Neuronal stem cell (in vitro differentiated cells): ENCODE results near the gene BMPR1A.

Source experiments
- DNase-seq: peaks from one replicate; pipeline ENCODE4 v3.0.0-alpha.2; 2013; ENCODE audit warnings: low spot score
- H2AFZ ChIP-seq: one replicate; pipeline ENCODE4 v1.6.1; 2013; ENCODE audit warnings: mild to moderate bottlenecking, low read length, inconsistent platforms
- H2AK5ac ChIP-seq: 2 replicates; pipeline ENCODE4 v1.6.1; 2013; ENCODE audit warnings: low read depth, mild to moderate bottlenecking, inconsistent platforms, low read length, moderate library complexity, mixed read lengths
- H2BK120ac ChIP-seq: 2 replicates; pipeline ENCODE4 v1.6.1; 2013; ENCODE audit warnings: low read depth, mild to moderate bottlenecking, inconsistent platforms, low read length, moderate library complexity, mixed read lengths
- H2BK12ac ChIP-seq: one replicate; pipeline ENCODE4 v1.6.1; 2013; ENCODE audit warnings: low read length, inconsistent platforms
- H2BK15ac ChIP-seq: 2 replicates; pipeline ENCODE4 v1.6.1; 2013; ENCODE audit warnings: mild to moderate bottlenecking, low read length, inconsistent platforms, mixed read lengths
- H2BK5ac ChIP-seq: one replicate; pipeline ENCODE4 v1.6.1; 2013; ENCODE audit warnings: inconsistent platforms, mild to moderate bottlenecking, low read length, moderate library complexity
- H3K14ac ChIP-seq: one replicate; pipeline ENCODE4 v1.6.1; 2013; ENCODE audit warnings: low read length, inconsistent platforms
- H3K18ac ChIP-seq: 2 replicates; pipeline ENCODE4 v1.6.1; 2013; ENCODE audit warnings: low read length, inconsistent platforms
- H3K23ac ChIP-seq: 2 replicates; pipeline ENCODE4 v1.6.1; 2013; ENCODE audit warnings: low read depth, mild to moderate bottlenecking, mixed read lengths, low read length, inconsistent platforms; ENCODE audit not compliant: poor library complexity
- H3K27ac ChIP-seq: replicated peaks from 3 replicates; pipeline ENCODE4 v1.5.1; 2013; ENCODE audit warnings: low read length, inconsistent platforms
- H3K27me3 ChIP-seq, 3 experiments: 2 replicates each; pipeline ENCODE4 v1.6.1; 2013; ENCODE audit warnings: low read length in 3 of 3, mild to moderate bottlenecking in 2 of 3, inconsistent platforms in 1 of 3, low read depth in 1 of 3, mixed read lengths in 1 of 3, moderate library complexity in 1 of 3; ENCODE audit not compliant: control insufficient read depth in 3 of 3, insufficient read depth in 3 of 3
- H3K36me3 ChIP-seq, 2 donors: replicated peaks in 1 of 2; 2 replicates each; pipeline ENCODE4 v1.6.1; 2013; ENCODE audit warnings: low read length in 2 of 2; ENCODE audit not compliant: control insufficient read depth in 2 of 2, insufficient read depth in 2 of 2
- H3K4ac ChIP-seq: 2 replicates; pipeline ENCODE4 v1.6.1; 2013; ENCODE audit warnings: inconsistent platforms, mild to moderate bottlenecking, low read length, moderate library complexity
- H3K4me1 ChIP-seq, 2 donors: 1 replicate in 1 of 2; 2 replicates in 1 of 2; pipeline ENCODE4 v1.6.1; 2013; ENCODE audit warnings: low read length in 2 of 2, low read depth in 1 of 2; ENCODE audit not compliant: control insufficient read depth in 2 of 2, insufficient read depth in 1 of 2
- H3K4me2 ChIP-seq: one replicate; pipeline ENCODE4 v1.6.1; 2013; ENCODE audit warnings: mild to moderate bottlenecking, low read length, inconsistent platforms; ENCODE audit not compliant: insufficient read depth, poor library complexity, severe bottlenecking
- H3K4me3 ChIP-seq, 2 donors: 2 replicates each; pipeline ENCODE4 v1.5.1; 2013; ENCODE audit warnings: low read length in 2 of 2, mild to moderate bottlenecking in 2 of 2, inconsistent platforms in 1 of 2, moderate library complexity in 1 of 2
- H3K79me1 ChIP-seq: one replicate; pipeline ENCODE4 v1.6.1; 2013; ENCODE audit warnings: low read depth, mild to moderate bottlenecking, inconsistent platforms, low read length, moderate library complexity
- H3K9ac ChIP-seq: one replicate; pipeline ENCODE4 v1.6.1; 2013; ENCODE audit warnings: mild to moderate bottlenecking, low read depth, low read length, inconsistent platforms; ENCODE audit not compliant: poor library complexity
- H3K9me3 ChIP-seq, 2 donors: replicated peaks in 1 of 2; 2 replicates each; pipeline versions ENCODE3 to v1.6.1; 2013; ENCODE audit warnings: low read length in 2 of 2, mild to moderate bottlenecking in 2 of 2, inconsistent platforms in 1 of 2, low read depth in 1 of 2, mixed read lengths in 1 of 2, moderate library complexity in 1 of 2; ENCODE audit not compliant: control insufficient read depth in 2 of 2, insufficient read depth in 1 of 2
- H4K8ac ChIP-seq: one replicate; pipeline ENCODE4 v1.6.1; 2013; ENCODE audit warnings: low read depth, mild to moderate bottlenecking, inconsistent platforms, low read length, moderate library complexity
- H4K91ac ChIP-seq: one replicate; pipeline ENCODE4 v1.6.1; 2013; ENCODE audit warnings: low read length, low read depth, mild to moderate bottlenecking, inconsistent platforms; ENCODE audit not compliant: poor library complexity
- WGBS, 2 donors: extraction: QIAGEN DNeasy Blood & Tissue Kit; methylation state at CpG; one replicate each; pipeline ENCODE4 v1.1.7; 2013; ENCODE audit warnings: missing lambda C conversion rate in 2 of 2, mixed read lengths in 1 of 2; ENCODE audit not compliant: insufficient read length in 2 of 2, insufficient replicate concordance in 1 of 2; ENCODE audit errors: extremely low coverage in 2 of 2; 5-methylcytosine and 5-hydroxymethylcytosine counted together

Gene BMPR1A

DNA sequence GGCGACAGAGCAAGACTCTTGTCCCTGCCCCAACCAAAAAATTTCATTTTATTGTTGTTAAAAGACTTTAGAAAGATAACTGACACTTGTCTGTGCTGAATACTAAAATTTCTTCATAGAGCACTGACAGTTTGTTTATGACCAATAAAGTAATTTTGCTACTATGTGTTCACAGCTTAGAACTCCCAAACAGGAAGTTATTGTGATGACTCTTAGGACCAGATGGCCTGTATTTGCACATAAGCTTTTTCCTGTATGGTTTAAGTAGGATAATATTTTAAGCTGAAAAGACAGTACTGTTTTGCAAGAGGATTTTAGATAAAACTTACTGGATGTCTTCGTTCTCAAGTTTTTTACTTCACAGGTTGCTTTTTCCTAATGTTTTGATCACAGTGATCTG, 120.3 kb downstream of the BMPR1A start:
- no peak overlapping the region for H3K9ac ChIP-seq
- no peak overlapping the region for H3K4ac ChIP-seq
- H3K23ac ChIP-seq: no peak overlapping the region
- no peaks in the 10 kb centered on the region for H3K9me3 ChIP-seq
- H2BK12ac ChIP-seq: no peak overlapping the region
- peaks cover 0 to 59% of the 10 kb centered on the region in 2 donors for H3K36me3 ChIP-seq
- no peak overlapping the region for H2AK5ac ChIP-seq
- no peak overlapping the region for H3K27ac ChIP-seq
- DNase-seq: no peak
- no peak overlapping the region for H3K4me3 ChIP-seq
- H3K79me1 ChIP-seq: no peaks in the 10 kb centered on the region
- H3K4me2 ChIP-seq: no peak overlapping the region
- no peak overlapping the region for H2AFZ ChIP-seq
- no peak overlapping the region for H4K8ac ChIP-seq
- no CpG with 5 or more reads among the region's 2 CpGs for WGBS, 2 donors
- H2BK120ac ChIP-seq: no peak overlapping the region
- peaks cover 2 to 7% of the 10 kb centered on the region in 2 donors for H3K4me1 ChIP-seq
- no peak overlapping the region for H2BK5ac ChIP-seq
- no peak overlapping the region for H3K18ac ChIP-seq
- no peak overlapping the region for H4K91ac ChIP-seq
- no peak overlapping the region for H3K14ac ChIP-seq
- H2BK15ac ChIP-seq: no peak overlapping the region
- H3K27me3 ChIP-seq: no peaks in the 10 kb centered on the region

DNA sequence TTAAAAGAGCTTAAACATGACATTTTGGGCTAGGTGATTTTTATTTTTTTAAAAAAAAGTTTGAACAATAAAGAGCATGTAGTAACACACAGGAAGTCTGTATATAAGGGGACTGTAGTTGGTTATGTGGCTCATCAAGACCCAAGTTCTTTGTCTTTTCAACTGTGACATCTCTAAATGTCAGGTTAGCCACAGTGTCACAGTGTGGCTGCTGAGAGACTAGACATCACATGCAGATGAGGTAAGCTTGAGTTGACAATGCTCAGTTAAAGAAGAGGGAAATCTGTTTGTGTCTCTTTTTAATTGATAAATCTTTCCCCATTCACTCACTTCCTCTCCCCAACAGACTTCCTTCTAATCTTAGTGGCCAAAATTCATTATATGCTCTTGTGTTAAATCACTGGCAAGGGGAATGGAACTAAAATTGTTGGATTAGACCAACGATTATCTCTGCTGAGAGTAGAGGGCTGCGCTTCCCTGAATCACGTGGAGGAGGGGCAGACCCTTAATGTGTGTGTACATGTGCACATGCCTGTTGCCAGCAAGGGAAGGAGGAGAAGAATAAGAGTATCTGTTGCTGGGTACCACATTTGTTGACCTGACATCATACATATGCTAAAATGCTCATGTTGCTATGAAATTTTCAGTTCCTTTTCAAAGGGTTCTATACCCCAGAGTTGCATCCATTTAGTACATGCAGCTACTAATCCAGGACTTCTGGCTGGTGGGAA, 122.7 kb downstream of the BMPR1A start:
- H2BK120ac ChIP-seq: no peak overlapping the region
- H3K36me3 ChIP-seq: peaks cover 0 to 66% of the 10 kb centered on the region in 2 donors
- H3K9ac ChIP-seq: no peak overlapping the region
- H2AK5ac ChIP-seq: no peak overlapping the region
- H3K14ac ChIP-seq: no peak overlapping the region
- no peak overlapping the region for H2BK5ac ChIP-seq
- H3K79me1 ChIP-seq: no peaks in the 10 kb centered on the region
- no peaks in the 10 kb centered on the region for H3K9me3 ChIP-seq
- no peak overlapping the region for H4K91ac ChIP-seq
- H3K23ac ChIP-seq: no peak overlapping the region
- no peaks in the 10 kb centered on the region for H3K4me1 ChIP-seq
- no peak overlapping the region for H2BK15ac ChIP-seq
- no peak overlapping the region for H3K4me2 ChIP-seq
- H2AFZ ChIP-seq: no peak overlapping the region
- H3K27ac ChIP-seq: no peak overlapping the region
- no peak for DNase-seq
- no peaks in the 10 kb centered on the region for H3K27me3 ChIP-seq
- no peak overlapping the region for H3K4ac ChIP-seq
- H3K18ac ChIP-seq: no peak overlapping the region
- H4K8ac ChIP-seq: no peak overlapping the region
- no peak overlapping the region for H2BK12ac ChIP-seq
- no CpG with 5 or more reads among the region's 3 CpGs for WGBS, 2 donors
- no peak overlapping the region for H3K4me3 ChIP-seq

DNA sequence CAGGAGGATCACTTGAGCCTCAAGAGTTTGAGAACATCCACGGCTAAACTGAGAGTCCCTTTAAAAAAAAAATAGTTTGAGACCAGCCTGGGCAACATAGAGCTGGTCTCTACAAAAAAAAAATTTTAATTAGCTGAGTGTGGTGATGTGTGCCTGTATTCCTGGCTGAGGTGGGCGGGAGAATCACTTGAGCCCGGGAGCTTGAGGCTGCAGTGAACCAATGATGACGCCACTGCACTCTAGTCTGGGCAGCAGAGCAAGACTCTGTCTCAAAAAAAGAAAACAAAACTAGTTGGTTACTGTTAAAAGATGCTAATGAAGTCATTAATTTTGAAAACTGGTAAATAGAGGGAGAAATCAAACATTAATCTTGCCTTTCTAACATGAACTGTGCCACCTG, 124.6 kb downstream of the BMPR1A start:
- H2BK12ac ChIP-seq: no peak overlapping the region
- no peak overlapping the region for H2BK5ac ChIP-seq
- no peaks in the 10 kb centered on the region for H3K79me1 ChIP-seq
- H4K8ac ChIP-seq: no peak overlapping the region
- no peak overlapping the region for H3K27ac ChIP-seq
- no CpG with 5 or more reads among the region's 4 CpGs for WGBS, 2 donors
- H2BK15ac ChIP-seq: no peak overlapping the region
- no peak overlapping the region for H3K4ac ChIP-seq
- no peak overlapping the region for H3K14ac ChIP-seq
- H2AFZ ChIP-seq: no peak overlapping the region
- H2AK5ac ChIP-seq: no peak overlapping the region
- no peaks in the 10 kb centered on the region for H3K27me3 ChIP-seq
- no peak overlapping the region for H3K9ac ChIP-seq
- no peak overlapping the region for H3K4me2 ChIP-seq
- no peak overlapping the region for H4K91ac ChIP-seq
- no peak overlapping the region for H3K18ac ChIP-seq
- no peaks in the 10 kb centered on the region for H3K4me1 ChIP-seq
- peaks cover 0 to 79% of the 10 kb centered on the region in 2 donors for H3K36me3 ChIP-seq
- H3K4me3 ChIP-seq: no peak overlapping the region
- no peak overlapping the region for H2BK120ac ChIP-seq
- H3K23ac ChIP-seq: no peak overlapping the region
- no peaks in the 10 kb centered on the region for H3K9me3 ChIP-seq
- no peak for DNase-seq

DNA sequence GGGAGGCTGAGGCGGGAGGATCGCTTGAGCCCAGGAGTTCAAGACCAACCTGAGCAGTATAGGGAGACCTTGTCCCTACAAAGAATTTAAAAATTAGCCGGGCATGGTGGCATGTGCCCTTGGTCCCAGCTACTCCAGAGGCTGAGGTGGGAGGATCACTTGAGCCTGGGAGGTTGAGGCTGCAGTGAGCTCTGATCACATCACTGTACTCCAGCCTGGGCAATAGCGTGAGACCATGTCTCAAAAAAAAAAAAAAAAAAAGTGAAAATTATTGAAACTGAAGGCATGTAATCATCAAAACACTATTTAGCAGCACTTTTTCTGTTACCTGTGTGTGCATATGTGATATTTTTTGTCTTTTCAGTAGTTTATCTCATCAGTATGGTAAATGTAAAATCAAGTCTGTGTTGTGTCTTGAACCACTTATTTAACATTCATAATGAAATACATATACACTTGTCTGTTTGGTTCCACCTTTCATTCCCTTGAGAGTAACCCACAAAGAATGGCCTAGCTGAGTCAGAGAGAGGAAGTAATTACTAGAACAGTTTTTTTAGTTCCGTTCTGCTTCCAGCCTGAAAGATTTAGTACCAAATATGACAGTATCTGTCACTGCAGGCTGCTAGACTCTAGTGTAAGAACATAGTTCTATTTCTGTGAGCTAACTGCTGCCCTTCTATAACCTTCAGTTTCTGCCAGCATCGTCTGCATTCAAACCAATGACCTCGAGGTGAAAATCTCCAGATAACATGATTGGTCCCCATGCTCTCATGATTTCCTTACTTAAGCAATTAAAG, 132.4 kb downstream of the BMPR1A start:
- Histone ChIP-seq H3K79me1 (no peaks in the 10 kb centered on the region), H2AFZ (no peak overlapping the region), H2BK12ac (no peak overlapping the region), H3K23ac (no peak overlapping the region), H2BK5ac (no peak overlapping the region), H2BK120ac (no peak overlapping the region), H2BK15ac (no peak overlapping the region), H3K4ac (no peak overlapping the region), H3K27ac (no peak overlapping the region), H3K27me3 (no peaks in the 10 kb centered on the region), H3K4me1 (no peaks in the 10 kb centered on the region), H3K9me3 (no peaks in the 10 kb centered on the region), H4K91ac (no peak overlapping the region), H2AK5ac (no peak overlapping the region), H3K9ac (no peak overlapping the region), H3K4me3 (no peak overlapping the region), H3K14ac (no peak overlapping the region), H3K4me2 (no peak overlapping the region), H3K36me3 (peaks cover 3 to 75% of the 10 kb centered on the region in 2 donors), H4K8ac (no peak overlapping the region), H3K18ac (no peak overlapping the region)
- no peak for DNase-seq
- WGBS, 2 donors: no CpG with 5 or more reads among the region's 7 CpGs
